Stimulated activated CD4-positive, alpha-beta T cell treated with anti-CD3 and anti-CD28 coated beads, TNF-alpha, amount 100 ng/mL, for 4 hours (primary cell): ENCODE data around the gene CHRNA1.

Experiments
- DNase-seq, 3 experiments: peaks; one replicate each; pipeline ENCODE4 v3.0.0-alpha.2; 2020; ENCODE audit warnings: low read depth in 3 of 3

Gene CHRNA1

DNA sequence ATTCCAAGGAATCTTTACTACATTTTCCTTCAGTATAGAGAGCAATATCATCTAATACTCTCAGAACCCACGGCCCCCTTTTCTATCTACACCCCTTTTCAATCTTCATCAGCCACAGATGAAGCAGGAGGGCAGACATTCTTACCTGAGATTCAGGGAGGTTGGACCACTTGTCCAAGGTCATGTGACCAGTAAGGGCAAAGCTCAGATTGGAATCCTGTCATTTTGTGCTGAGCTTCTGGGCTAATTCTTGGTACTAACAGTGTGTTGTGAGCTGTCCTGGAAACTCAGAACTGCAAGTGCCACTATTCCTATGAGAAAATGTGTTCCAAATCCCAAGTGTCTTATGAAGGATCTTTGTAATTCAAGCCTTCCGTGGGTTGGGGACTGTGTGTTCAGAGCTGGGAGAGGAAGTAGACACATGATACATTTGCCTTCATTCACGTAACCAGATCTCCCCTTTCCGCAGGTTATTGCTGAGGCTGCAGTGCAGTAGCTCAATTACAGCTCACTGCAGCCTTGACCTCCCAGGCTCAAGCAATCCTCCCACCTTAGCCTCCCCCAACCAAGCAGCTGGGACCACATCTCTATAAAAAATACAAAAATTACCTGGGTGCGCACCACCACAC, 3.3 kb downstream of the CHRNA1 start:
- DNase-seq: no peak

GRCh38 chr2:174759381-174760065, 4.7 kb downstream of the CHRNA1 start:
- no peak for DNase-seq

DNA sequence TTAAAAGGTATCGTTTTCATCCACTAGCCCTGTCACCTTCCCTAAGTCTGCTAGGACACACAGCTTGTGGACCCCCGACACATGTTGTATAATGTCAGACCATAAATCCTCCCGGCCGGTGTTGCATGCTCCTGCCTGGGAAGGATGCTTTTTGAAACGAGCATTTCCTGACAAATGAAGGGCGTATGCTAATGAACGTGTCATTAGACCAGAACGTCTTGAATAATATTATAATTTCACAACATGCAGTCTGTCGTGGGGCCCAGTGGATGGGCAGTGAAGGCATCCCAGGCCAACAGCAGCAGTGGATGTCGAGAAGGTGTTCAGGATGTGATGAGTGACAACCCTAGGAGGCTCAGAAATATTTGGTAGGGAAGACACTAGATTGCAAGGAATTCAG, 7.5 kb downstream of the CHRNA1 start:
- DNase-seq: no peak

GRCh38 chr2:174753038-174753633, 11.1 kb downstream of the CHRNA1 start:
- no peak for DNase-seq

GRCh38 chr2:174752403-174753037, 11.8 kb downstream of the CHRNA1 start:
- no peak for DNase-seq

DNA sequence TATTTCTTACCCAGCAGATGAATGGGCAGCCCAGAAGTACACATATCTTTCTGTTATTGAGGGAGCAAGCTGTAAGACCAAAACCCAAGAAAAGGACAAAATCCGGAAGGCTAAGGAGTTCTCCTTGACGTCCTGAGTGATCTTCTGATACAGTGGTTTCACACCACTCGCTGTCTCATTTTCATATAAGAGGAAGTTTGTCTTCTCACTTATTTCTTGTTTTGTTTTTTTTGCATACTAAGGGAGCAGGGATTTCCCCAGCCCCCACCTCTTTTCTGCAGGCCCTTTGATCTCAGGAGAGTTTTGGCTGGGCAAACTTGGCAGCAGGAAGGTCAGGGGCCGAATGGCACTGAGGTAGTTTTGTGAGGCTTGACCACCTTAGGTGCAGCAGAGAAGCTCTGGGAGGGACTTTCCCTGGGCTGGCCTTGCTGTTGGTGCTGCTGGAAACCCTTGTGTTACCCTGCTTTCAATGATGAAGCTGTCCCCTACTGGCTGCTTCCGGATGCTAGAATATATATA, 13.3 kb downstream of the CHRNA1 start:
- peak in 1 of 3 experiments; percentile 8 for DNase-seq

- no peak for DNase-seq
Observed at GRCh38 chr2:174749793-174750192, 14.5 kb downstream of the CHRNA1 start.

DNA sequence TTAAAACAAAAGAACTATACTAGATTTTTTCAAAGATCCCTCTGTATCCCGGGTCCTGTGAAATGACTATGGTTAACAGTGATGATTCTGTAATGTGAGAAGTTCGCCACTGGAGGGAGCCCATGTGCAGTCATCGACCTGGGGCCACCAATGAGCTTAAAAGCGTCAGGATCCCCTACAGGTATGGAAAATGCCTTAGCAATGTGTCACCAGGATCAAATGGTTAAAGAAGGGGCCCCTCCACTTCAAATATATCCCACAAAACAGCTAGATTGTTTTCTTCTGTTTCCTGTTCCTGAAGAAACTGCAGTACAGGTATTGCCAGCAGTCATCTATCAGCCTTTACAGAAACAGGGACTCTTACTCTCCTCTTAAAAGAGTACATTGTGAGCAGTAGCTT, 15.3 kb downstream of the CHRNA1 start:
- peak; percentile 36 to 57 (median 39) for DNase-seq

DNA sequence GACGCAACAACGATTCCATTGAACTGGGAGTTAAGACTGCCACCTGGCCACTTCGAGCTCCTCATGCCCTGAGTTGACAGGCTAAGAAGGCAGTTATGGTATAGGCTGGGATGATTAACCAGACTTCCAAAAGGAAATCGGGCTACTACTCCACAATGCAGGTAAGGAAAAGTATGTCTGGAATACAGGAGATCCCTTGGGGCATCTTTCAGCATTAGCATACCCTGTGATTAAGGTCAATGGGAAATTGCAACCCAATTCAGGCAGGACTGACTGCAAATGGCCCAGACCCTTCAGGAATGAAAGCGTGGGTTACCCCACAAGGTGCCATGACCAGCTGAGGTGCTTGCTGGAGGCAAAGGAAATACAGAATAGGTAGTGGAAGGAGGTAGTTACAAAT, 19.1 kb downstream of the CHRNA1 start:
- no peak for DNase-seq

GRCh38 chr2:174744111-174744510, 20.2 kb downstream of the CHRNA1 start:
- DNase-seq: no peak

- DNase-seq: no peak
Observed at GRCh38 chr2:174740721-174741120, 23.6 kb downstream of the CHRNA1 start.

- no peak for DNase-seq
Observed at GRCh38 chr2:174738841-174739240, 25.4 kb downstream of the CHRNA1 start.

- DNase-seq: no peak
Observed at GRCh38 chr2:174731546-174731945, 32.7 kb downstream of the CHRNA1 start.

- no peak for DNase-seq
Observed at GRCh38 chr2:174730698-174731018, 33.6 kb downstream of the CHRNA1 start.

DNA sequence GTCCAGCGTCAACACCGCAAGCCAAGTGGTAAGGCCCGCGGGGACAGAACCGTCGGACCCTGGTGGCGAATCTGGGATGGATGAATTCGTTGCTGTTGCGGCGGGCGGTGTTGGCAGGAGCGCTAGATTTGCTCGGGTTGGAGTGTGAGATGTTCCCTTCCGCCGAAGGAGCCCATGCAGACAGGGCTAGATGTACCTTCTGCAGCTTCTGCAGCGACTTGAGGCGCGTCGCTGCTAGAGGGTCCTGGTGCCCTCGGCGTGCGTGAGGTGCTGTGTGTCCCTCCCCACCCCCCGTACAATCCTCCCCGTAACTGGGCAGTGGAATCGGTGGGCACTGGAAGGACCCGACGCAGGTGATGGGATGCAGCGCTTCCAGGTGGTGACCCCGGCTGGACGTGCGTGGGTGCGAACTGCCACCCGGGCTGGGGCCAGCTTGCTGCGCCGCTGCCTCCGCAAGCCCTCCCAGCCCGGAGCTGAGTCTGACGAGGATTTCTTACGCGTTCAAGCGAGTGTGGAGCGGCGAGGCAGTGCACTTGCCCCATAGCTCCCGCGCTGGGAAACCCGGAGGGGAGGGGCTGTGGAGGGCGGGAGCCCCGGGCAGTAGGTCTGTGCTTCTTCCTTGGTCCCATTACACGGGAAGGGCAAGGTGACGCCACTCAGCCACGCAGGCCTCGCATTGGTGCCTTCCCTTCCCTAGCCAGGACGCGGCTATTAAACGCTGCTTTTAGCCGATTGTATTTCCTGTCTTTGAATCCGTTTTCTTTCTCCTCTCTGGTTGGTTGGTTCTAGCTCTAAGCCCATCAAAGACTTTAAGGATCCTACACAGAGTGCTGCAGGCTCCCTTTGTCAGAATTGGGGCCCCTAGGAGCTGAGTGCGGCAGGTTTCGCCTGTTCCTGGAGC, 34.2 kb downstream of the CHRNA1 start:
- no peak for DNase-seq

DNA sequence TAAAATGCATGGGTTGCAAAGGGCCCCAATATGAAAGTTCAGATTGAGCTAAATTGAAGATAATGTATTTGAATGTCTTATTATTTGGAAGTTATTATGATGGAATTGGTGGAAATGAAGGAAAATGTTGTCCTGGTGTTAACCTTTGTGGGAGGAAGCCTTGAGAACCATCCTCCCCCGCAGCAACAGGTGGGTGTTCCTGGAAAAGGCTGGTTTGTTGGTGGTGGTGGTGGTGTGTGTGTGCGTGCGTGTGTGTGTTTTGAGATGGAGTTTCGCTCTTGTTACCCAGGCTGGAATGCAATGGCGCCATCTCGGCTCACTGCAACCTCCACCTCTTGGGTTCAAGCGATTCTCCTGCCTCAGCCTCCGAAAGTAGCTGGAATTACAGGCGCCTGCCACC, 36.2 kb downstream of the CHRNA1 start:
- no peak for DNase-seq

GRCh38 chr2:174726212-174726611, 38.1 kb downstream of the CHRNA1 start:
- no peak for DNase-seq

DNA sequence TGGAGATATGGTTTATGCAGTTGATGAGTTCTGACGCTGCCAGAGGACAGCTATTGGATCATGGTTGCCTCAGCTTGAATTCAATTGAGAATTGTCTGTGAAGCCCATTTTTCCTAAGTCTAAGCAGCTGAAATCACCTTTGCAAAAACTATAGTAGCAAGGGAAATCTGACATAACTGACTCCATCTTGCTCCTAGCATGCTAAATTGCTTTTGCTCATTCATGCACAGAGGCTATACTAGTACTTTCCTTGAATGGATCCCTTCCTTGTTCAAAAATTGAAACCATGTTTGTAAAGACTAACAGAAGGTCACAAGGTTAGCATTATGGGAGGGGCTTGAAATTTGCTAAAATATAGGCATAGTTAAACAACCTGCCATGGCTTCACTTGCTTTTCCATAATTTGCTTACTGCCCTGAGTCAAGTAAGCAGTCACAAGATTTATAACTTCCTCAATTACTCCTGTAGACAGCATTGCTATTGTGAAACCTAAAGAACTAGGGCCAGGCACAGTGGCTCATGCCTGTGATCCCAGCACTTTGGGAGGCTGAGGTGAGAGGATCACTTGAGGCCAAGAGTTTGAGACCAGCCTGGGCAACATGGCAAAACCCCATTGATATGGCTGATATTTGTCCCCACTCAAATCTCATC, 41.2 kb downstream of the CHRNA1 start:
- no peak for DNase-seq

GRCh38 chr2:174719016-174719415, 45.3 kb downstream of the CHRNA1 start:
- no peak for DNase-seq

DNA sequence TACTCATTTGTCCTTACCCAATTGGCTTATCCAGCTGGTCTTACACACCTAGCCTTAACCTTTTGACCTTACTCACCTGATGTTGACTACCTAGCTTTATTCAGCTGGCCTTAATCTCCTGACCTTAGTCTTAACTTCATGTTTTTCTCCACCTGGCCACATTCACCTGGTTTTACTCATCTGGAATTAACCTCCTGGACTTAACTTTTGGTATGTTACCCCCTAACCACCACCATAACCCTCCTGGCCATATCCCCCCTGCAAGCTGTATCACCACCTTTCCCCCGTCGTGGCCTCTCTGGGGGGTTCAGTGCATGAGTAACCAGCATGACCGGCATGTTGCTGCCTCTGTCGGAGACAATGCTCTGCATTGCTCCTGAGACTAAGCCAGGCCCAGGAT, 45.7 kb downstream of the CHRNA1 start:
- no peak for DNase-seq

DNA sequence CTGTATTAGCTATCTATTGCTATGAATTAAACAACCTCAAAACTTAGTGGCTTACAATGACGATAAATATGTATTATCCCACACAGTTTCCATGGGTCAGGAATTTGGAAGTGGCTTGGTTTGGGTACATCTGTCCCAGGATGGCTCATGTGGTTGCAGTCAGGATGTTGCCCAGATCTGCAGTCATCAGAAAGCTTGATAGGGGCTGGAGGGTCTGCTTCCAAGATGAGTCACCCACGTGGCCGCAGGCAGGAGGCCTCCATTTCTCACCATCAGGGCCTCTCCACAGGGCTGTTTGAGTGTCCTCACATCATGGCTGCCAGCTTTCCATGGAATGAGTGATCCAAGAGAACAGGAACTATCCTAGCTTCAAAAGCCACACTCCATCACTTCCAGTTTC, 46.4 kb downstream of the CHRNA1 start:
- no peak for DNase-seq
